Transverse colon (tissue), 4 donors: ENCODE measurements around the gene TSPAN32.

Source experiments
- POLR2A ChIP-seq: fragments of 450-650 bp; IDR thresholded peaks from one replicate; pipeline ENCODE4 v1.6.1; 2016; ENCODE audit warnings: antibody characterized with exemption, mild to moderate bottlenecking, moderate library complexity
- POLR2AphosphoS5 ChIP-seq, 3 donors: sonication (generic); formaldehyde crosslinking; IDR thresholded peaks; one replicate each; pipeline ENCODE4 v1.6.1; 2016; ENCODE audit warnings: antibody characterized with exemption in 3 of 3
- TF ChIP-seq, protein P1 (sequence below), 5 experiments: fragments of 200-600 bp in 3 of 5; fragments of 450-650 bp in 2 of 5; sonication (generic) in 3 of 5; IDR thresholded peaks; 1 replicate in 2 of 5; 2 replicates in 3 of 5; pipeline ENCODE4 v1.5.1; 2016 to 2017; ENCODE audit warnings: antibody characterized with exemption in 5 of 5, inconsistent platforms in 3 of 5, mild to moderate bottlenecking in 2 of 5, moderate library complexity in 1 of 5

DNA sequence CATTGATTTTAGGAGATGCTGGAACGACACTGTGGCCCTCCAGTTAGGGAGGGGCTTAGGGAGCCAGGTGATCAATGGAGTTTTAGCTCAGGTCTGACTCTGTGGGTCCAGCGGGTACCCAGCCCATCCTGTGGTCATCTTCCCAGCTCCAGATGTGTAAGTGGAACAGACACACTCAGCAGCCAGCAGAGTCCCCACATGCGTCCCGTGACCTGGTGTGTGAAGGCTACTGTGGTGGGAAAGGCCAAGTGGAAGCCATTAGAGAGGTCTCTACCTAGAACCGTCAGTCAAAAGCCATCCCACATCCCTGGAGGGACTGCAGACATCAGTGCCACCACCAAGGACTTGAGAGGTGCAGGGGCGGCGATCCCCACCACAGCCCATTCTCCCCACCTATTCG is 55.4 kb downstream of the TSPAN32 start:
- TF ChIP-seq, protein P1, sequence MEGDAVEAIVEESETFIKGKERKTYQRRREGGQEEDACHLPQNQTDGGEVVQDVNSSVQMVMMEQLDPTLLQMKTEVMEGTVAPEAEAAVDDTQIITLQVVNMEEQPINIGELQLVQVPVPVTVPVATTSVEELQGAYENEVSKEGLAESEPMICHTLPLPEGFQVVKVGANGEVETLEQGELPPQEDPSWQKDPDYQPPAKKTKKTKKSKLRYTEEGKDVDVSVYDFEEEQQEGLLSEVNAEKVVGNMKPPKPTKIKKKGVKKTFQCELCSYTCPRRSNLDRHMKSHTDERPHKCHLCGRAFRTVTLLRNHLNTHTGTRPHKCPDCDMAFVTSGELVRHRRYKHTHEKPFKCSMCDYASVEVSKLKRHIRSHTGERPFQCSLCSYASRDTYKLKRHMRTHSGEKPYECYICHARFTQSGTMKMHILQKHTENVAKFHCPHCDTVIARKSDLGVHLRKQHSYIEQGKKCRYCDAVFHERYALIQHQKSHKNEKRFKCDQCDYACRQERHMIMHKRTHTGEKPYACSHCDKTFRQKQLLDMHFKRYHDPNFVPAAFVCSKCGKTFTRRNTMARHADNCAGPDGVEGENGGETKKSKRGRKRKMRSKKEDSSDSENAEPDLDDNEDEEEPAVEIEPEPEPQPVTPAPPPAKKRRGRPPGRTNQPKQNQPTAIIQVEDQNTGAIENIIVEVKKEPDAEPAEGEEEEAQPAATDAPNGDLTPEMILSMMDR (IDR thresholded peaks at IDR 0.05) = no peak
- no peak for TF ChIP-seq POLR2AphosphoS5 (IDR thresholded peaks at IDR 0.05)
- TF ChIP-seq POLR2A = no peak
